Measurements from ENCODE around the gene MLLT6. TPM values are rescaled to one million over a fixed set of nuclear protein-coding genes. Genes with fewer than 3 reads are reported as not detected.
A peak's percentile ranks its signal among the peaks of the same experiment; 100 is the strongest.

Gene MLLT6
- total and polyA plus RNA-seq, 2 of the 13 experiments (the other 11 are each of a cell fraction or from before 2014, with no cell fraction given): 50.7 to 69.5 TPM

DNA sequence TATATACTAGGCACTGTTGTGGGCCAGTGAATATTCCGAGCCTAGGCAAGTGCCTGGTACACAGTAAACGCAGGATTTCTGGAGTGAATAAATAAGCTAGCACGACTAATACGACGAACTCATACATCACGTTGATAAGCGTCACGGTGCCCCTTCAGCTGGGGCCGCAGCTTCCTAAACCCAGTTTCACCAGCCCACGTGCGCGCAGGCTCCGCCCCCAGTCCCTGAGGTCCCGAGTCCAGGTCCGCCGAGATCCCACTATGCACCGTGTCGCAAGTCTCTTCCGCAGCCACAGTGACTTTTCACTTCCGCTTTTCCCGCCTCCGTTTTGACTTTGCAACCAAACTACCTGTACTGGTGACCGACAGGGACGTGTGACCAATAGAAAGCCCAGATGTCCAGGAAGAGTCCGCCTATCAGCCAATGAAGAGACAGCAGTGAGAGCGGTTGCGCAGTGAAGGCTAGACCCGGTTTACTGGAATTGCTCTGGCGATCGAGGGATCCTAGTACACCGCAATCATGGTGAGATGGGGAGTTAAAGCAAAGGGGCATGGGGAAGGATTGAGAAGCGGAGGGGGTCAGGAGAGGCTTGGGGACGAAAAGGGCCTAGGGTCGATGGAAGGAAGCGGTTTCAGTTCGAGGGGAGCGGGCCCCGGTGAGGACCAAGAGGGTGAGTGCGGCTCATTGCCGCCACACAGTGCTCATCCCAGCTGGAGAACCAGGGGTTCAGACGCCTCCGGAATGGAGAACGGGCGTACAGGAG lies 47.4 kb downstream of the MLLT6 start, which contains the start of gene PSMB3 (continued):
- TF ChIP-seq, protein P1, sequence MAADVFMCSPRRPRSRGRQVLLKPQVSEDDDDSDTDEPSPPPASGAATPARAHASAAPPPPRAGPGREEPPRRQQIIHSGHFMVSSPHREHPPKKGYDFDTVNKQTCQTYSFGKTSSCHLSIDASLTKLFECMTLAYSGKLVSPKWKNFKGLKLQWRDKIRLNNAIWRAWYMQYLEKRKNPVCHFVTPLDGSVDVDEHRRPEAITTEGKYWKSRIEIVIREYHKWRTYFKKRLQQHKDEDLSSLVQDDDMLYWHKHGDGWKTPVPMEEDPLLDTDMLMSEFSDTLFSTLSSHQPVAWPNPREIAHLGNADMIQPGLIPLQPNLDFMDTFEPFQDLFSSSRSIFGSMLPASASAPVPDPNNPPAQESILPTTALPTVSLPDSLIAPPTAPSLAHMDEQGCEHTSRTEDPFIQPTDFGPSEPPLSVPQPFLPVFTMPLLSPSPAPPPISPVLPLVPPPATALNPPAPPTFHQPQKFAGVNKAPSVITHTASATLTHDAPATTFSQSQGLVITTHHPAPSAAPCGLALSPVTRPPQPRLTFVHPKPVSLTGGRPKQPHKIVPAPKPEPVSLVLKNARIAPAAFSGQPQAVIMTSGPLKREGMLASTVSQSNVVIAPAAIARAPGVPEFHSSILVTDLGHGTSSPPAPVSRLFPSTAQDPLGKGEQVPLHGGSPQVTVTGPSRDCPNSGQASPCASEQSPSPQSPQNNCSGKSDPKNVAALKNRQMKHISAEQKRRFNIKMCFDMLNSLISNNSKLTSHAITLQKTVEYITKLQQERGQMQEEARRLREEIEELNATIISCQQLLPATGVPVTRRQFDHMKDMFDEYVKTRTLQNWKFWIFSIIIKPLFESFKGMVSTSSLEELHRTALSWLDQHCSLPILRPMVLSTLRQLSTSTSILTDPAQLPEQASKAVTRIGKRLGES (CRISPR knock-in tag; IDR thresholded peaks at IDR 0.05; ENCODE audit: borderline replicate concordance): no peak
- peak; percentile 62; the same call in 1 of the 2 replicates for TF ChIP-seq ZNF3 (CRISPR knock-in tag; IDR thresholded peaks at IDR 0.05)
- TF ChIP-seq ZSCAN12 (CRISPR knock-in tag; IDR thresholded peaks at IDR 0.05): no peak
- peak; percentile 42 for TF ChIP-seq BCL6 (CRISPR knock-in tag; IDR thresholded peaks at IDR 0.05)
- TF ChIP-seq, protein P2, sequence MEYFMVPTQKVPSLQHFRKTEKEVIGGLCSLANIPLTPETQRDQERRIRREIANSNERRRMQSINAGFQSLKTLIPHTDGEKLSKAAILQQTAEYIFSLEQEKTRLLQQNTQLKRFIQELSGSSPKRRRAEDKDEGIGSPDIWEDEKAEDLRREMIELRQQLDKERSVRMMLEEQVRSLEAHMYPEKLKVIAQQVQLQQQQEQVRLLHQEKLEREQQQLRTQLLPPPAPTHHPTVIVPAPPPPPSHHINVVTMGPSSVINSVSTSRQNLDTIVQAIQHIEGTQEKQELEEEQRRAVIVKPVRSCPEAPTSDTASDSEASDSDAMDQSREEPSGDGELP (IDR thresholded peaks at IDR 0.05; ENCODE audit: borderline replicate concordance, low read depth): peak; percentile 82; the same call in 1 of the 2 replicates
- TF ChIP-seq ZNF292 (CRISPR knock-in tag; IDR thresholded peaks at IDR 0.05; ENCODE audit: borderline replicate concordance, low read depth): no peak
- TF ChIP-seq ZNF124 (CRISPR knock-in tag; IDR thresholded peaks at IDR 0.05): peak; percentile 94
- peak; percentile 71 for TF ChIP-seq ZNF335 (CRISPR knock-in tag; IDR thresholded peaks at IDR 0.05)
- TF ChIP-seq POLR2A (IDR thresholded peaks at IDR 0.05; ENCODE audit: insufficient read depth in 1 of 2, low read depth in 2 of 2, low read length in 2 of 2): peak; percentile 77 to 82
- no peak for TF ChIP-seq HDAC6 (IDR thresholded peaks at IDR 0.05; ENCODE audit: low read depth, low read length)
- TF ChIP-seq RARA (CRISPR knock-in tag; IDR thresholded peaks at IDR 0.05): peak; percentile 53
- TF ChIP-seq ZSCAN9 (CRISPR knock-in tag; IDR thresholded peaks at IDR 0.05; ENCODE audit: borderline replicate concordance): peak; percentile 82; the same call in 1 of the 2 replicates
- 0 out of 2 replicates have a peak, but pooled peaks have one; percentile 59 for TF ChIP-seq MAF1 (CRISPR knock-in tag; IDR thresholded peaks at IDR 0.05; ENCODE audit: borderline replicate concordance)
- 0 out of 2 replicates have a peak, but pooled peaks have one; percentile 73 for TF ChIP-seq ETV6 (CRISPR knock-in tag; conservative IDR thresholded peaks at IDR 0.05)
- no peak for TF ChIP-seq ZEB1 (IDR thresholded peaks at IDR 0.05; ENCODE audit: insufficient replicate concordance, low read depth)
- TF ChIP-seq ZNF607 (CRISPR knock-in tag; IDR thresholded peaks at IDR 0.05; ENCODE audit: borderline replicate concordance): peak; percentile 71; the same call in 1 of the 2 replicates
- TF ChIP-seq, protein P3, sequence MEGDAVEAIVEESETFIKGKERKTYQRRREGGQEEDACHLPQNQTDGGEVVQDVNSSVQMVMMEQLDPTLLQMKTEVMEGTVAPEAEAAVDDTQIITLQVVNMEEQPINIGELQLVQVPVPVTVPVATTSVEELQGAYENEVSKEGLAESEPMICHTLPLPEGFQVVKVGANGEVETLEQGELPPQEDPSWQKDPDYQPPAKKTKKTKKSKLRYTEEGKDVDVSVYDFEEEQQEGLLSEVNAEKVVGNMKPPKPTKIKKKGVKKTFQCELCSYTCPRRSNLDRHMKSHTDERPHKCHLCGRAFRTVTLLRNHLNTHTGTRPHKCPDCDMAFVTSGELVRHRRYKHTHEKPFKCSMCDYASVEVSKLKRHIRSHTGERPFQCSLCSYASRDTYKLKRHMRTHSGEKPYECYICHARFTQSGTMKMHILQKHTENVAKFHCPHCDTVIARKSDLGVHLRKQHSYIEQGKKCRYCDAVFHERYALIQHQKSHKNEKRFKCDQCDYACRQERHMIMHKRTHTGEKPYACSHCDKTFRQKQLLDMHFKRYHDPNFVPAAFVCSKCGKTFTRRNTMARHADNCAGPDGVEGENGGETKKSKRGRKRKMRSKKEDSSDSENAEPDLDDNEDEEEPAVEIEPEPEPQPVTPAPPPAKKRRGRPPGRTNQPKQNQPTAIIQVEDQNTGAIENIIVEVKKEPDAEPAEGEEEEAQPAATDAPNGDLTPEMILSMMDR (CRISPR knock-in tag; IDR thresholded peaks at IDR 0.05): peak; percentile 46
- peak; percentile 92 for TF ChIP-seq HMGXB3 (CRISPR knock-in tag; IDR thresholded peaks at IDR 0.05; ENCODE audit: borderline replicate concordance)
- no peak for TF ChIP-seq ZNF709 (CRISPR knock-in tag; IDR thresholded peaks at IDR 0.05)
- no peak for TF ChIP-seq MTF1 (CRISPR knock-in tag; IDR thresholded peaks at IDR 0.05)
- no peak for TF ChIP-seq POLR2AphosphoS2 (IDR thresholded peaks at IDR 0.05; ENCODE audit: low read depth, low read length)

All from HepG2 (cell line).